HG03175 (cell line): ENCODE data around the gene SERPINB10.
A peak's percentile ranks its signal among the peaks of the same experiment; 100 is the strongest.
"Not testable (repeated sequence)": the region's sequence is repeated elsewhere in the genome, so short reads cannot be mapped to it uniquely, and the experiment has no call there.

Source experiments
- ATAC-seq: cut with Tn5 transposase; IDR thresholded peaks from one replicate; pipeline ENCODE4 v1.9.1; 2021; ENCODE audit warnings: mild to moderate bottlenecking, moderate library complexity; ENCODE audit not compliant: unreplicated experiment

The SERPINB10 gene

GRCh38 chr18:63940543-63941050, 32.8 kb downstream of the SERPINB10 start:
- ATAC-seq, result not testable (repeated sequence)

GRCh38 chr18:63947051-63947790, 39.5 kb downstream of the SERPINB10 start:
- ATAC-seq, result no peak

GRCh38 chr18:63949068-63949737, 41.4 kb downstream of the SERPINB10 start, which contains the start of gene HMSD:
Gene HMSD, plus strand, starts transcription at chr18:63949301. Its CDS starts 4,155 bp downstream, at chr18:63953456.
- ATAC-seq, result peak; percentile 89

GRCh38 chr18:63951302-63951705, 43.5 kb downstream of the SERPINB10 start:
- peak; percentile 44 for ATAC-seq

GRCh38 chr18:63953811-63954210, 46.1 kb downstream of the SERPINB10 start:
- no peak for ATAC-seq

GRCh38 chr18:63956755-63957154, 49.0 kb downstream of the SERPINB10 start:
- no peak for ATAC-seq

GRCh38 chr18:63960891-63961290, 53.1 kb downstream of the SERPINB10 start:
- ATAC-seq, result no peak

- no peak for ATAC-seq
Measured at GRCh38 chr18:63961435-63961980, 53.8 kb downstream of the SERPINB10 start.

- no peak for ATAC-seq
Measured at GRCh38 chr18:63962137-63962536, 54.4 kb downstream of the SERPINB10 start.

- peak; percentile 83 for ATAC-seq
Measured at GRCh38 chr18:63963615-63964256, 56.0 kb downstream of the SERPINB10 start.

- no peak for ATAC-seq
Measured at GRCh38 chr18:63964908-63965307, 57.1 kb downstream of the SERPINB10 start.

GRCh38 chr18:63965716-63966330, 58.1 kb downstream of the SERPINB10 start:
- no peak for ATAC-seq

GRCh38 chr18:63969942-63970808, 62.4 kb downstream of the SERPINB10 start, which contains the start of gene SERPINB8:
Gene SERPINB8, plus strand, starts transcription at chr18:63970081. Its CDS starts 8,228 bp downstream, at chr18:63978309.
- peak; percentile 89 for ATAC-seq

- peak; percentile 1 for ATAC-seq
Measured at GRCh38 chr18:63970809-63971205, 63.0 kb downstream of the SERPINB10 start.

GRCh38 chr18:63971320-63972001, 63.7 kb downstream of the SERPINB10 start:
- ATAC-seq, result no peak

- ATAC-seq, result no peak
Measured at GRCh38 chr18:63972002-63972376, 64.2 kb downstream of the SERPINB10 start.

GRCh38 chr18:63974991-63975390, 67.2 kb downstream of the SERPINB10 start:
- no peak for ATAC-seq

- no peak for ATAC-seq
Measured at GRCh38 chr18:63975628-63976027, 67.9 kb downstream of the SERPINB10 start.

GRCh38 chr18:63977040-63977439, 69.3 kb downstream of the SERPINB10 start:
- no peak for ATAC-seq
